Inferior parietal cortex (tissue), 1 donor: ENCODE data around the gene ENHO.

Experiments used
- DNase-seq: peaks from one replicate; pipeline ENCODE4 v3.0.0-alpha.2; 2016; ENCODE audit errors: extremely low spot score

The ENHO gene

GRCh38 chr9:34522971-34523797, at the start of gene ENHO:
Gene ENHO (minus strand): TSS chr9:34522990. CDS start chr9:34521695, 1,295 bp downstream.
- peak; percentile 86 for DNase-seq

- no peak for DNase-seq
Observed at GRCh38 chr9:34572092-34572491, 49.3 kb upstream of the ENHO start.

- no peak for DNase-seq
Observed at GRCh38 chr9:34571481-34571810, 48.7 kb upstream of the ENHO start.

GRCh38 chr9:34570809-34571480, 48.2 kb upstream of the ENHO start:
- no peak for DNase-seq

- DNase-seq: no peak
Observed at GRCh38 chr9:34570376-34570775, 47.6 kb upstream of the ENHO start.

GRCh38 chr9:34568774-34569173, 46.0 kb upstream of the ENHO start:
- DNase-seq: no peak

GRCh38 chr9:34568133-34568532, 45.3 kb upstream of the ENHO start:
- no peak for DNase-seq

GRCh38 chr9:34566972-34567371, 44.2 kb upstream of the ENHO start:
- DNase-seq: no peak

- DNase-seq: no peak
Observed at GRCh38 chr9:34566322-34566721, 43.5 kb upstream of the ENHO start.

GRCh38 chr9:34565856-34566255, 43.1 kb upstream of the ENHO start:
- no peak for DNase-seq

- DNase-seq: no peak
Observed at GRCh38 chr9:34564617-34565016, 41.8 kb upstream of the ENHO start.

- no peak for DNase-seq
Observed at GRCh38 chr9:34563262-34563661, 40.5 kb upstream of the ENHO start.

- no peak for DNase-seq
Observed at GRCh38 chr9:34562135-34562745, 39.5 kb upstream of the ENHO start.

- DNase-seq: no peak
Observed at GRCh38 chr9:34560599-34561214, 37.9 kb upstream of the ENHO start.

GRCh38 chr9:34559624-34560455, 37.0 kb upstream of the ENHO start:
- peak; percentile 43 for DNase-seq

GRCh38 chr9:34558919-34559623, 36.3 kb upstream of the ENHO start:
- no peak for DNase-seq

GRCh38 chr9:34558364-34558763, 35.6 kb upstream of the ENHO start:
- no peak for DNase-seq

GRCh38 chr9:34557426-34558321, 34.9 kb upstream of the ENHO start:
- DNase-seq: no peak

GRCh38 chr9:34556949-34557348, 34.2 kb upstream of the ENHO start:
- DNase-seq: no peak
